ENCODE measurements around the gene LIAS.

GRCh38 chr4:39466747-39467146, 7.9 kb downstream of the LIAS start:
- TF ChIP-seq CTCF (IDR thresholded peaks at IDR 0.05; ENCODE audit: poor library complexity, severe bottlenecking), result no peak
- no peak for TF ChIP-seq POLR2AphosphoS5 (IDR thresholded peaks at IDR 0.05)
- no peak for TF ChIP-seq EP300 (conservative IDR thresholded peaks at IDR 0.05; ENCODE audit: poor library complexity, severe bottlenecking)
- TF ChIP-seq EZH2 (IDR thresholded peaks at IDR 0.05; ENCODE audit: borderline replicate concordance, insufficient read depth, low read length, poor library complexity, severe bottlenecking), result no peak
